SK-N-SH (cell line): ENCODE results near the gene OAF. TPM values are rescaled to one million over a fixed set of nuclear protein-coding genes. Genes with fewer than 3 reads are reported as not detected.
A peak's percentile ranks its signal among the peaks of the same experiment; 100 is the strongest.

Experiments
- CTCF ChIA-PET: fragments of 300-600, 350-600 bp; formaldehyde crosslinking; extraction: SDS; loops from one replicate; lab custom pipeline; 2021; lab: Yijun Ruan, JAX
- POLR2A ChIA-PET: fragments of 350-600 bp; sonication (Branson Sonifier 250); formaldehyde crosslinking; extraction: SDS; loops from one replicate; lab custom pipeline; 2020; ENCODE audit warnings: antibody characterized with exemption, inconsistent platforms; lab: Yijun Ruan, JAX
- DNase-seq: peaks from one replicate; pipeline ENCODE4 v3.0.0; 2012
- H2AFZ ChIP-seq: fragments of 200-600 bp; sonication (generic); 2 replicates; pipeline ENCODE4 v1.8.1; 2016; ENCODE audit warnings: antibody characterized with exemption, mild to moderate bottlenecking, low read depth
- H3F3A ChIP-seq: fragments of 200-600 bp; sonication (generic); replicated peaks from 2 replicates; pipeline ENCODE3; 2016; ENCODE audit warnings: antibody characterized with exemption, mild to moderate bottlenecking; ENCODE audit not compliant: insufficient read depth
- H3K27ac ChIP-seq, 2 experiments: fragments of 200-500 bp in 1 of 2; fragments of 200-600 bp in 1 of 2; sonication (Bioruptor generic) in 1 of 2; sonication (generic), shearing (Covaris generic) in 1 of 2; 2 replicates each; pipeline versions ENCODE4 v1.5.1 to v1.6.1; 2014 to 2016; ENCODE audit warnings: low read depth in 2 of 2, inconsistent platforms in 1 of 2, low read length in 1 of 2, mild to moderate bottlenecking in 1 of 2, mixed read lengths in 1 of 2
- H3K27me3 ChIP-seq: fragments of 200-600 bp; sonication (generic), shearing (Covaris generic); 2 replicates; pipeline ENCODE4 v1.6.1; 2016; ENCODE audit warnings: mixed run types; ENCODE audit not compliant: insufficient read depth
- H3K36me3 ChIP-seq, 2 experiments: fragments of 200-500 bp in 1 of 2; fragments of 200-600 bp in 1 of 2; sonication (Bioruptor generic) in 1 of 2; sonication (generic) in 1 of 2; replicated peaks in 1 of 2; 2 replicates each; pipeline versions ENCODE3 to v1.5.1; 2014 to 2016; ENCODE audit warnings: low read length in 1 of 2, mild to moderate bottlenecking in 1 of 2; ENCODE audit not compliant: insufficient read depth in 2 of 2, control insufficient read depth in 1 of 2
- H3K4me1 ChIP-seq, 2 experiments: fragments of 200-500 bp in 1 of 2; fragments of 200-600 bp in 1 of 2; sonication (Bioruptor generic) in 1 of 2; sonication (generic), shearing (Covaris generic) in 1 of 2; 2 replicates each; pipeline versions ENCODE4 v1.5.1 to v1.6.1; 2014 to 2016; ENCODE audit warnings: low read depth in 1 of 2, low read length in 1 of 2, mixed run types in 1 of 2; ENCODE audit not compliant: insufficient read depth in 2 of 2, control insufficient read depth in 1 of 2
- H3K4me2 ChIP-seq: fragments of 200-600 bp; sonication (generic), shearing (Covaris generic); 2 replicates; pipeline ENCODE4 v1.6.1; 2017; ENCODE audit warnings: mixed run types
- H3K4me3 ChIP-seq, 2 experiments: fragments of 200-500 bp in 1 of 2; fragments of 200-600 bp in 1 of 2; sonication (Bioruptor generic) in 1 of 2; sonication (generic), shearing (Covaris generic) in 1 of 2; 2 replicates each; pipeline versions ENCODE4 v1.5.1 to v1.8.1; 2014 to 2016; ENCODE audit warnings: low read depth in 2 of 2, inconsistent platforms in 1 of 2, low read length in 1 of 2, mild to moderate bottlenecking in 1 of 2, mixed read lengths in 1 of 2, moderate library complexity in 1 of 2
- H3K79me2 ChIP-seq: fragments of 200-600 bp; sonication (generic); 2 replicates; pipeline ENCODE4 v1.8.1; 2017; ENCODE audit warnings: mild to moderate bottlenecking; ENCODE audit not compliant: insufficient read depth
- H3K9ac ChIP-seq: fragments of 200-600 bp; sonication (generic); 2 replicates; pipeline ENCODE4 v1.6.1; 2017; ENCODE audit warnings: mixed run types
- H3K9me2 ChIP-seq: fragments of 200-600 bp; sonication (generic); 2 replicates; pipeline ENCODE4 v1.6.1; 2017; ENCODE audit warnings: mixed run types
- H3K9me3 ChIP-seq: fragments of 200-600 bp; sonication (generic); 2 replicates; pipeline ENCODE4 v1.6.1; 2017; ENCODE audit warnings: mixed run types, mild to moderate bottlenecking, moderate library complexity
- H4K20me1 ChIP-seq: fragments of 200-600 bp; sonication (generic); 2 replicates; pipeline ENCODE4 v1.6.1; 2017; ENCODE audit warnings: mild to moderate bottlenecking, mixed run types; ENCODE audit not compliant: insufficient read depth
- CHD2 ChIP-seq: fragments of 150-350 bp; IDR thresholded peaks from 2 replicates; pipeline ENCODE4 v1.6.1; 2018; ENCODE audit warnings: low read length; ENCODE audit not compliant: partially characterized antibody
- ELF1 ChIP-seq: IDR thresholded peaks from 2 replicates; pipeline ENCODE4 v1.4.0; 2012
- EP300 ChIP-seq, 2 experiments: IDR thresholded peaks; 2 replicates each; pipeline versions ENCODE4 v1.4.0 to v1.6.1; 2012; ENCODE audit warnings: borderline replicate concordance in 1 of 2, low read depth in 1 of 2, low read length in 1 of 2
- FOSL2 ChIP-seq: IDR thresholded peaks from 2 replicates; pipeline ENCODE4 v1.4.0; 2012; ENCODE audit warnings: low read depth, mild to moderate bottlenecking, moderate library complexity, borderline replicate concordance
- FOXM1 ChIP-seq: IDR thresholded peaks from 2 replicates; pipeline ENCODE4 v1.4.0; 2012; ENCODE audit warnings: low read depth, mild to moderate bottlenecking
- GABPA ChIP-seq: IDR thresholded peaks from 2 replicates; pipeline ENCODE4 v1.4.0; 2012; ENCODE audit warnings: low read depth, mild to moderate bottlenecking
- GATA2 ChIP-seq: sonication (generic); formaldehyde crosslinking; IDR thresholded peaks from 2 replicates; pipeline ENCODE4 v1.5.0; 2020; ENCODE audit warnings: mild to moderate bottlenecking, missing genetic modification reagents
- MXI1 ChIP-seq: IDR thresholded peaks from 2 replicates; pipeline ENCODE4 v1.6.1; 2012; ENCODE audit warnings: mild to moderate bottlenecking, low read depth, low read length, improper control_type of control experiment
- NFIC ChIP-seq: IDR thresholded peaks from 2 replicates; pipeline ENCODE4 v1.4.0; 2012; ENCODE audit warnings: borderline replicate concordance
- POLR2AphosphoS5 ChIP-seq: IDR thresholded peaks from 2 replicates; pipeline ENCODE4 v1.6.1; 2012; ENCODE audit warnings: low read depth, low read length
- RAD21 ChIP-seq: IDR thresholded peaks from 2 replicates; pipeline ENCODE4 v1.6.1; 2012; ENCODE audit warnings: mild to moderate bottlenecking, low read length
- RXRA ChIP-seq: IDR thresholded peaks from 2 replicates; pipeline ENCODE4 v1.4.0; 2012; ENCODE audit warnings: low read depth, mild to moderate bottlenecking, borderline replicate concordance
- SIN3A ChIP-seq: IDR thresholded peaks from 2 replicates; pipeline ENCODE4 v1.6.1; 2012; ENCODE audit warnings: low read depth, mild to moderate bottlenecking, low read length, moderate library complexity, borderline replicate concordance
- SMC3 ChIP-seq: IDR thresholded peaks from 2 replicates; pipeline ENCODE4 v1.6.1; 2012; ENCODE audit warnings: low read depth, low read length, improper control_type of control experiment
- TAF1 ChIP-seq: IDR thresholded peaks from 2 replicates; pipeline ENCODE4 v1.6.1; 2012; ENCODE audit warnings: low read depth, mild to moderate bottlenecking, low read length, moderate library complexity, borderline replicate concordance
- TCF12 ChIP-seq: IDR thresholded peaks from 2 replicates; pipeline ENCODE4 v1.4.0; 2012
- TEAD4 ChIP-seq: IDR thresholded peaks from 2 replicates; pipeline ENCODE4 v1.4.0; 2012; ENCODE audit warnings: mild to moderate bottlenecking, borderline replicate concordance; ENCODE audit not compliant: insufficient read depth
- YY1 ChIP-seq: IDR thresholded peaks from 2 replicates; pipeline ENCODE4 v1.4.0; 2012; ENCODE audit warnings: low read depth, mild to moderate bottlenecking
- WGBS: methylation state at CpG from one replicate; pipeline ENCODE4 v1.1.6; 2017; ENCODE audit warnings: low lambda C conversion rate; 5-methylcytosine and 5-hydroxymethylcytosine counted together
- polyA plus RNA-seq, 3 experiments: library from polyadenylated mRNA; depleted of rRNA; stranded (reverse); fragments of >200 nt; gene quantifications; 2 replicates each; pipeline ENCODE4 v1.2.3, GENCODE V29; 2012
- TF ChIP-seq, protein P1 (sequence below): IDR thresholded peaks from 2 replicates; pipeline ENCODE4 v1.4.0; 2012; ENCODE audit warnings: low read depth, borderline replicate concordance
- TF ChIP-seq, protein P2 (sequence below): IDR thresholded peaks from 2 replicates; pipeline ENCODE4; 2012
- TF ChIP-seq, protein P3 (sequence below): IDR thresholded peaks from 2 replicates; pipeline ENCODE4 v1.4.0; 2012; ENCODE audit warnings: low read depth, borderline replicate concordance
- TF ChIP-seq, protein P4 (sequence below): fragments of 200-600 bp; sonication (generic); IDR thresholded peaks from 2 replicates; pipeline ENCODE4 v1.6.1; 2017; ENCODE audit warnings: antibody characterized with exemption, mild to moderate bottlenecking, moderate library complexity
- TF ChIP-seq, protein P5 (sequence below): fragments of 150-350 bp; IDR thresholded peaks from 2 replicates; pipeline ENCODE4 v1.6.1; 2017; ENCODE audit warnings: antibody characterized with exemption, low read length, low read depth, borderline replicate concordance
- TF ChIP-seq, protein P6 (sequence below): fragments of 150-350 bp; IDR thresholded peaks from 2 replicates; pipeline ENCODE4 v1.6.1; 2016; ENCODE audit warnings: mild to moderate bottlenecking, low read depth, low read length

The OAF gene
- 27.6 and 28.0 TPM in 2 replicates for polyA plus RNA-seq (2012; rRNA removed)
- polyA plus RNA-seq (2012; cell fraction: cytosol; rRNA removed), result 13.8 and 20.5 TPM in 2 replicates
- polyA plus RNA-seq (2012; cell fraction: nucleus; rRNA removed), result 22.1 and 33.5 TPM in 2 replicates

DNA sequence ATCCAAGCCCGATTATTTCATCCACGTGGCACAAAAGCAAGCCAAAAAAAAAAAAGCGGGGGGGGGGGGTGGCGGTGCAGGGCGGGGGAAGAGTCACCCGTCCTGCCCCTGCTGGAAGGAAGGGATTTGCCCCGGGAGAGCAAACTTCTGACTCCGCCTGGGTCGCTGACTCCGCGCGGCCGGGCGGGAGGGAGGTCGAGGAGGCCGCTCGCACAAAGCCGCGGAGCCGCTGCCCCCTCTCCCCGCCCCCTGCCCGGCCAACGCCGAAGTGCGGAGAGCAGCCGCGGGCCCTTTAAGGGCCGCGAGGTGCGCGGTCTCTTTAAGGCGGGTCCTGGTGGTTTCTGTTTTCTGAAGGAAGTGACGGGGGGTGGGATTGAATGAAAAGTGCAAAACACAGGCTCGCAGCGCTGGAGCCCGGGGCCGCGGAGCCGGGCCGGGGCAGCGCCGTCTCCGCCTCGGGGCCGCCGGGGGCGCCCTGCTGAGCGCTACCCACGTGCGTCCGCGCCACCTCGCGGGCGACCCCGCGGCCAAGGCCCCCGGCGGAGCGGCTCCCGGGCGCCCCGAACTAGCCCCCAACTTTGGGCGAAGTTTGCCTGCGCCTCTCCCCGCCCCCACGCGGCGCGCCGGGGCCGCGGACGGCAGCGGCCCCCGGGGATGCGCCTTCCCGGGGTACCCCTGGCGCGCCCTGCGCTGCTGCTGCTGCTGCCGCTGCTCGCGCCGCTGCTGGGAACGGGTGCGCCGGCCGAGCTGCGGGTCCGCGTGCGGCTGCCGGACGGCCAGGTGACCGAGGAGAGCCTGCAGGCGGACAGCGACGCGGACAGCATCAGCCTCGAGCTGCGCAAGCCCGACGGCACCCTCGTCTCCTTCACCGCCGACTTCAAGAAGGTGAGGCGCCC lies at the start of gene OAF:
TSS of gene OAF (plus strand) at position 407 of the 896 bp plus-strand sequence. CDS start at position 655, 248 bp downstream.
- H3K27me3 ChIP-seq, result no peaks in the 10 kb centered on the region
- ChIA-PET POLR2A (no interaction called here), CTCF (interaction anchor here (0.7 to 10.3 kb wide), 3 partner anchors 9 to 29 kb away, joined by 4 to 111 read pairs (median 4); no protein-coding TSS in a partner anchor)
- H3K9me2 ChIP-seq, result no peaks in the 10 kb centered on the region
- H3F3A ChIP-seq, result peaks cover 2% of the 10 kb centered on the region
- peak within 1 kb of the TSS; percentile 68 to 69 for H3K4me3 ChIP-seq
- no peaks in the 10 kb centered on the region for H3K9me3 ChIP-seq
- peak; percentile 90 for DNase-seq
- H4K20me1 ChIP-seq, result no peaks in the 10 kb centered on the region
- peak within 1 kb of the TSS; percentile 80 for H3K4me2 ChIP-seq
- H2AFZ ChIP-seq, result peak within 1 kb of the TSS; percentile 79
- 3% methylated on average over 11 of the region's 108 CpGs for WGBS
- peak within 1 kb of the TSS in 1 of 2 experiments; percentile 40; a peak in 1 of 4 replicates for H3K27ac ChIP-seq
- no peaks in the 10 kb centered on the region for H3K36me3 ChIP-seq
- peak within 1 kb of the TSS; percentile 31; the same call in 1 of the 2 replicates for H3K9ac ChIP-seq
- H3K79me2 ChIP-seq, result no peaks in the 10 kb centered on the region
- H3K4me1 ChIP-seq, result peaks cover 16 to 33% of the 10 kb centered on the region in 2 experiments; a peak in 3 of 4 replicates
- TF ChIP-seq FOXM1 (no peak), FOSL2 (no peak), EP300 (IDR thresholded peaks at IDR 0.05; ENCODE audit: borderline replicate concordance in 1 of 2, low read depth in 1 of 2, low read length in 1 of 2) (no peak), TEAD4 (no peak), ELF1 (no peak), TAF1 (peak; percentile 32; the same call in 1 of the 2 replicates), SMC3 (no peak), RAD21 (no peak), GATA2 (no peak), RXRA (no peak), SIN3A (peak; percentile 19; the same call in 1 of the 2 replicates), YY1 (no peak), GABPA (peak; percentile 32; the same call in 1 of the 2 replicates), CHD2 (peak; percentile 38), NFIC (no peak), POLR2AphosphoS5 (no peak), MXI1 (peak; percentile 44), TCF12 (0 out of 2 replicates have a peak, but pooled peaks have one; percentile 6)
- TF ChIP-seq, protein P1, sequence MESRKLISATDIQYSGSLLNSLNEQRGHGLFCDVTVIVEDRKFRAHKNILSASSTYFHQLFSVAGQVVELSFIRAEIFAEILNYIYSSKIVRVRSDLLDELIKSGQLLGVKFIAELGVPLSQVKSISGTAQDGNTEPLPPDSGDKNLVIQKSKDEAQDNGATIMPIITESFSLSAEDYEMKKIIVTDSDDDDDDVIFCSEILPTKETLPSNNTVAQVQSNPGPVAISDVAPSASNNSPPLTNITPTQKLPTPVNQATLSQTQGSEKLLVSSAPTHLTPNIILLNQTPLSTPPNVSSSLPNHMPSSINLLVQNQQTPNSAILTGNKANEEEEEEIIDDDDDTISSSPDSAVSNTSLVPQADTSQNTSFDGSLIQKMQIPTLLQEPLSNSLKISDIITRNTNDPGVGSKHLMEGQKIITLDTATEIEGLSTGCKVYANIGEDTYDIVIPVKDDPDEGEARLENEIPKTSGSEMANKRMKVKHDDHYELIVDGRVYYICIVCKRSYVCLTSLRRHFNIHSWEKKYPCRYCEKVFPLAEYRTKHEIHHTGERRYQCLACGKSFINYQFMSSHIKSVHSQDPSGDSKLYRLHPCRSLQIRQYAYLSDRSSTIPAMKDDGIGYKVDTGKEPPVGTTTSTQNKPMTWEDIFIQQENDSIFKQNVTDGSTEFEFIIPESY, result no peak
- TF ChIP-seq, protein P2, sequence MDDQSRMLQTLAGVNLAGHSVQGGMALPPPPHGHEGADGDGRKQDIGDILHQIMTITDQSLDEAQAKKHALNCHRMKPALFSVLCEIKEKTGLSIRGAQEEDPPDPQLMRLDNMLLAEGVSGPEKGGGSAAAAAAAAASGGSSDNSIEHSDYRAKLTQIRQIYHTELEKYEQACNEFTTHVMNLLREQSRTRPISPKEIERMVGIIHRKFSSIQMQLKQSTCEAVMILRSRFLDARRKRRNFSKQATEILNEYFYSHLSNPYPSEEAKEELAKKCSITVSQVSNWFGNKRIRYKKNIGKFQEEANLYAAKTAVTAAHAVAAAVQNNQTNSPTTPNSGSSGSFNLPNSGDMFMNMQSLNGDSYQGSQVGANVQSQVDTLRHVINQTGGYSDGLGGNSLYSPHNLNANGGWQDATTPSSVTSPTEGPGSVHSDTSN, result 0 out of 2 replicates have a peak, but pooled peaks have one; percentile 9
- TF ChIP-seq, protein P3, sequence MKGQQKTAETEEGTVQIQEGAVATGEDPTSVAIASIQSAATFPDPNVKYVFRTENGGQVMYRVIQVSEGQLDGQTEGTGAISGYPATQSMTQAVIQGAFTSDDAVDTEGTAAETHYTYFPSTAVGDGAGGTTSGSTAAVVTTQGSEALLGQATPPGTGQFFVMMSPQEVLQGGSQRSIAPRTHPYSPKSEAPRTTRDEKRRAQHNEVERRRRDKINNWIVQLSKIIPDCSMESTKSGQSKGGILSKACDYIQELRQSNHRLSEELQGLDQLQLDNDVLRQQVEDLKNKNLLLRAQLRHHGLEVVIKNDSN, result no peak
- TF ChIP-seq, protein P4, sequence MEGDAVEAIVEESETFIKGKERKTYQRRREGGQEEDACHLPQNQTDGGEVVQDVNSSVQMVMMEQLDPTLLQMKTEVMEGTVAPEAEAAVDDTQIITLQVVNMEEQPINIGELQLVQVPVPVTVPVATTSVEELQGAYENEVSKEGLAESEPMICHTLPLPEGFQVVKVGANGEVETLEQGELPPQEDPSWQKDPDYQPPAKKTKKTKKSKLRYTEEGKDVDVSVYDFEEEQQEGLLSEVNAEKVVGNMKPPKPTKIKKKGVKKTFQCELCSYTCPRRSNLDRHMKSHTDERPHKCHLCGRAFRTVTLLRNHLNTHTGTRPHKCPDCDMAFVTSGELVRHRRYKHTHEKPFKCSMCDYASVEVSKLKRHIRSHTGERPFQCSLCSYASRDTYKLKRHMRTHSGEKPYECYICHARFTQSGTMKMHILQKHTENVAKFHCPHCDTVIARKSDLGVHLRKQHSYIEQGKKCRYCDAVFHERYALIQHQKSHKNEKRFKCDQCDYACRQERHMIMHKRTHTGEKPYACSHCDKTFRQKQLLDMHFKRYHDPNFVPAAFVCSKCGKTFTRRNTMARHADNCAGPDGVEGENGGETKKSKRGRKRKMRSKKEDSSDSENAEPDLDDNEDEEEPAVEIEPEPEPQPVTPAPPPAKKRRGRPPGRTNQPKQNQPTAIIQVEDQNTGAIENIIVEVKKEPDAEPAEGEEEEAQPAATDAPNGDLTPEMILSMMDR, result peak; percentile 28; the same call in 1 of the 2 replicates
- TF ChIP-seq, protein P5, sequence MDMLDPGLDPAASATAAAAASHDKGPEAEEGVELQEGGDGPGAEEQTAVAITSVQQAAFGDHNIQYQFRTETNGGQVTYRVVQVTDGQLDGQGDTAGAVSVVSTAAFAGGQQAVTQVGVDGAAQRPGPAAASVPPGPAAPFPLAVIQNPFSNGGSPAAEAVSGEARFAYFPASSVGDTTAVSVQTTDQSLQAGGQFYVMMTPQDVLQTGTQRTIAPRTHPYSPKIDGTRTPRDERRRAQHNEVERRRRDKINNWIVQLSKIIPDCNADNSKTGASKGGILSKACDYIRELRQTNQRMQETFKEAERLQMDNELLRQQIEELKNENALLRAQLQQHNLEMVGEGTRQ, result no peak
- TF ChIP-seq, protein P6, sequence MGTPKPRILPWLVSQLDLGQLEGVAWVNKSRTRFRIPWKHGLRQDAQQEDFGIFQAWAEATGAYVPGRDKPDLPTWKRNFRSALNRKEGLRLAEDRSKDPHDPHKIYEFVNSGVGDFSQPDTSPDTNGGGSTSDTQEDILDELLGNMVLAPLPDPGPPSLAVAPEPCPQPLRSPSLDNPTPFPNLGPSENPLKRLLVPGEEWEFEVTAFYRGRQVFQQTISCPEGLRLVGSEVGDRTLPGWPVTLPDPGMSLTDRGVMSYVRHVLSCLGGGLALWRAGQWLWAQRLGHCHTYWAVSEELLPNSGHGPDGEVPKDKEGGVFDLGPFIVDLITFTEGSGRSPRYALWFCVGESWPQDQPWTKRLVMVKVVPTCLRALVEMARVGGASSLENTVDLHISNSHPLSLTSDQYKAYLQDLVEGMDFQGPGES, result no peak
